K562 (cell line): ENCODE data around the gene BMP8B. TPM values are rescaled to one million over a fixed set of nuclear protein-coding genes. Genes with fewer than 3 reads are reported as not detected.

ENCODE experiments used
- CBX8 ChIP-seq: fragments of 200-600 bp; sonication (generic); IDR thresholded peaks from 2 replicates; pipeline ENCODE4 v1.6.1; 2012; ENCODE audit warnings: borderline replicate concordance, mixed run types, low read depth, mild to moderate bottlenecking, moderate library complexity, mixed read lengths, low read length, control low read depth, inconsistent platforms; ENCODE audit not compliant: poor library complexity, severe bottlenecking; ENCODE audit errors: extremely low read depth
- CEBPG ChIP-seq, 3 experiments: fragments of 200-800 bp in 1 of 3; sonication (Bioruptor generic) in 1 of 3; sonication (generic) in 1 of 3; formaldehyde crosslinking in 1 of 3; IDR thresholded peaks in 2 of 3; conservative IDR thresholded peaks in 1 of 3; 2 replicates each; pipeline versions ENCODE4 v1.6.1 to v1.8.0; 2016 to 2022; ENCODE audit warnings: missing compliant biosample characterization in 2 of 3, missing genetic modification characterization in 2 of 3, mild to moderate bottlenecking in 1 of 3, missing genetic modification reagents in 1 of 3
- CLOCK ChIP-seq: fragments of 250-450 bp; sonication (Bioruptor Pico); IDR thresholded peaks from 2 replicates; pipeline ENCODE4 v1.4.0; 2020; ENCODE audit warnings: mild to moderate bottlenecking, moderate library complexity, borderline replicate concordance
- DEAF1 ChIP-seq: fragments of 450-650 bp; formaldehyde crosslinking; IDR thresholded peaks from 2 replicates; pipeline ENCODE4 v1.4.0; 2020; ENCODE audit warnings: mild to moderate bottlenecking, moderate library complexity
- ETV1 ChIP-seq: fragments of 450-650 bp; conservative IDR thresholded peaks from 2 replicates; pipeline ENCODE4 v1.6.1; 2016; ENCODE audit warnings: missing genetic modification characterization, control low read depth, low read depth, missing compliant biosample characterization
- KAT8 ChIP-seq: fragments of 450-650 bp; IDR thresholded peaks from 2 replicates; pipeline ENCODE4 v1.6.1; 2016; ENCODE audit warnings: low read depth, mild to moderate bottlenecking
- POLR2AphosphoS5 ChIP-seq: IDR thresholded peaks from 2 replicates; pipeline ENCODE4 v1.6.1; 2011; ENCODE audit warnings: mild to moderate bottlenecking, low read depth, low read length, moderate library complexity; ENCODE audit not compliant: control insufficient read depth, insufficient read depth
- RNF2 ChIP-seq: sonication (generic); IDR thresholded peaks from 2 replicates; pipeline ENCODE4 v1.6.1; 2016
- U2AF2 ChIP-seq: fragments of 200-400 bp; formaldehyde crosslinking; optimal IDR thresholded peaks from 2 replicates; pipeline ENCODE3; 2017; ENCODE audit warnings: low read depth, mild to moderate bottlenecking, low read length
- ZBTB17 ChIP-seq: fragments of 450-650 bp; formaldehyde crosslinking; IDR thresholded peaks from 2 replicates; pipeline ENCODE4 v1.4.0; 2020; ENCODE audit warnings: mild to moderate bottlenecking
- ZBTB33 ChIP-seq: sonication (generic); formaldehyde crosslinking; IDR thresholded peaks from 2 replicates; pipeline ENCODE4 v1.8.1; 2023; ENCODE audit warnings: mild to moderate bottlenecking, missing genetic modification reagents
- ZNF644 ChIP-seq: fragments of 200-800 bp; sonication (Bioruptor generic); IDR thresholded peaks from 2 replicates; pipeline ENCODE4 v1.6.1; 2016; ENCODE audit warnings: low read depth, missing genetic modification characterization, missing compliant biosample characterization
- ZNF696 ChIP-seq: fragments of 250-450 bp; sonication (Bioruptor Pico); conservative IDR thresholded peaks from 2 replicates; pipeline ENCODE4 v1.4.0; 2020; ENCODE audit warnings: mild to moderate bottlenecking, moderate library complexity
- polyA plus RNA-seq, 8 experiments: library from polyadenylated mRNA; depleted of rRNA in 4 of 8; stranded (reverse) in 5 of 8; unstranded in 3 of 8; fragments of >200 nt; fragmentation: Nextera tagmentation in 2 of 8; fragmentation: Illumina TruSeq in 1 of 8; extraction: Ambion mirVana in 2 of 8; extraction: Trizol in 1 of 8; gene quantifications; 2 replicates each; pipeline versions ENCODE4 v1.2.1 to v1.2.3, GENCODE V29; 2011 to 2014; ENCODE audit warnings: inconsistent platforms in 1 of 8, missing spikeins in 1 of 8
- total RNA-seq, 7 experiments: library from RNA; depleted of rRNA in 6 of 7; stranded (reverse); fragments of >200 nt in 6 of 7; fragmentation: Illumina TruSeq in 2 of 7; extraction: Trizol in 2 of 7; gene quantifications; 2 replicates each; pipeline versions ENCODE4 v1.2.1 to v1.2.3, GENCODE V29; 2011 to 2021; ENCODE audit warnings: low replicate concordance in 1 of 7

The BMP8B gene
- total and polyA plus RNA-seq, 9 of the 15 experiments (the other 6 are each of a cell fraction or from before 2014, with no cell fraction given) = 0.03 to 0.33 (median 0.14) TPM

- no peak for TF ChIP-seq CEBPG (CRISPR knock-in tag; IDR thresholded peaks at IDR 0.05)
- peak; percentile 29 to 33; a peak in 2 of 4 replicates for TF ChIP-seq CEBPG (tag; conservative IDR thresholded peaks at IDR 0.05 in 1 of 2, IDR thresholded peaks at IDR 0.05 in 1 of 2)
- no peak for TF ChIP-seq KAT8
- peak; percentile 21; the same call in 1 of the 2 replicates for TF ChIP-seq RNF2
- TF ChIP-seq POLR2AphosphoS5 = no peak
- no peak for TF ChIP-seq ZBTB33 (CRISPR knock-in tag)
- no peak for TF ChIP-seq ZNF696 (CRISPR knock-in tag)
- TF ChIP-seq ETV1 = no peak
- no peak for TF ChIP-seq ZNF644 (tag)
- no peak for TF ChIP-seq U2AF2
- TF ChIP-seq CLOCK (CRISPR knock-in tag) = no peak
- no peak for TF ChIP-seq DEAF1
- TF ChIP-seq ZBTB17 (CRISPR knock-in tag) = no peak
- peak; percentile 44 for TF ChIP-seq CBX8
- TF ChIP-seq, all 486 proteins: peak for 4
Observed at GRCh38 chr1:39729842-39730241, 58.8 kb downstream of the BMP8B start (continued).
